Measurements from ENCODE around the gene C9orf72.

- TF ChIP-seq CTCF (IDR thresholded peaks at IDR 0.05) (no peak), POLR2AphosphoS5 (IDR thresholded peaks at IDR 0.05) (no peak), POLR2A (IDR thresholded peaks at IDR 0.05) (no peak), EP300 (IDR thresholded peaks at IDR 0.05; ENCODE audit: low read depth) (no peak)
Observed at GRCh38 chr9:27581826-27582225, 8.5 kb upstream of the C9orf72 start.
